T-helper 2 cell (primary cell): Measurements from ENCODE around the gene FOXD2.
A peak's percentile ranks its signal among the peaks of the same experiment; 100 is the strongest.

Experiments used
- DNase-seq, 5 experiments: peaks; one replicate each; pipeline versions ENCODE4 v3.0.0 to v3.0.0-alpha.2; 2012 to 2022

The FOXD2 gene

DNA sequence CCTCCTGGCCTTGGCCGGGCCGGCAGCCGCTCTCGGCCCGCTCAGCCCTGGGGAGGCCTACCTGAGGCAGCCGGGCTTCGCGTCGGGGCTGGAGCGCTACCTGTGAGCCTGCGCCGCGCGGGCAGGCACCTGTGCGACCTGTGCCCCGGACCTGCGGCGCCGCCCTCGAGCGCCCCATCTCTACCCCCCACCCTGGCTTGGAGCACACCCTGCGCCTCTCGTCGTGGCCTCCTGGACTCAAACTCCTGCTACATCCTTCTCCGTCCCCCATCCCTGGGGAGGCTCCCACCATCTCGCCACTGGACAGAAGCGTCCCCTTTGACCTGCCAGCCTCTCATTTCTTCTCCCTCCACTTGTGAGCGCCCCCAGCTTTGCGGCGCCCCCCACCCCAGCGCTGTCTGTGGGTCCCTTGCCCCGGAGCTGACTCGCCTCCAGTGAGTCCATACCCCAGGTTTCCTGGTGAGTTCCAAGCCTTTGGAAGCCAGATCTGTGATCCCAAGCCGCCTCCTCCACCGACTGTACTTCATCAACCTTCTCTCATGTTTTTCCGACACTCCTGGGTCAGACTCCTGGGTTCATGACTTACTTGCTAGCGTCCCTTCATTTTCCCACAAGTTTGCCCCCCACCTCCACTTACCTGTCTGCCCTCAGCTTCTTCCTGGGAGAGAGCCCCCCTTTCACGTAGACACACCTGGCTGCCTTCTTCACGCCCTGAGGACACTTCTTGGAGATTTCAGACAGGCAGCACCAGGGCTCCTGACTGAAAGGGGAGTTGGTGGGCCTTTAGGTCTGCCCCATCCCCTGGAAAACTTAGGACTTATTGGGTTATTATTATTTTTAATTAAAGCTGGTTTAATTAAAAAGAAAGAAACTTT, 20.4 kb upstream of the FOXD2 start:
- no peak for DNase-seq

DNA sequence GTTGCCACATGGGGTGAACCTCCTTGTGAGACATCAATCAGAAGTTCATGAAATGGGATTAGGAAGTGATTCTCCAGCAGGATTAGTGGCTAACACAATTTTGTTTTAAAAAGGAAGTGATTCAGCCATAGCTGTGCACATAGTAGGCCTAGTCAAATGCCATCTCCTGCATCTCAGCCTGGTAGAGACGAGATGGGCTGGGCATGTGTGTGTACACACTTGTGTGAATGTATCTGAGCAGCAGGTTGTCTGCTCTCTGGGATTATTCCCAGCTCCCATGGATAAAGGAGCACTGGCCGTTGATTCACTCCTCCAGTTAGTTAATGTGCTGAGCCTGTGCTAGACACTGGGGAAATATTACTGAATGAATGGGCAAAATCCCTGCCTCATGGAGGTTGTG, 19.7 kb upstream of the FOXD2 start:
- DNase-seq, result no peak

- DNase-seq, result no peak
Measured at GRCh38 chr1:47418681-47419325, 19.0 kb upstream of the FOXD2 start.

GRCh38 chr1:47420547-47420946, 17.3 kb upstream of the FOXD2 start:
- no peak for DNase-seq

- DNase-seq, result no peak
Measured at GRCh38 chr1:47423872-47424271, 14.0 kb upstream of the FOXD2 start.

GRCh38 chr1:47424336-47424982, 13.4 kb upstream of the FOXD2 start:
- no peak for DNase-seq

DNA sequence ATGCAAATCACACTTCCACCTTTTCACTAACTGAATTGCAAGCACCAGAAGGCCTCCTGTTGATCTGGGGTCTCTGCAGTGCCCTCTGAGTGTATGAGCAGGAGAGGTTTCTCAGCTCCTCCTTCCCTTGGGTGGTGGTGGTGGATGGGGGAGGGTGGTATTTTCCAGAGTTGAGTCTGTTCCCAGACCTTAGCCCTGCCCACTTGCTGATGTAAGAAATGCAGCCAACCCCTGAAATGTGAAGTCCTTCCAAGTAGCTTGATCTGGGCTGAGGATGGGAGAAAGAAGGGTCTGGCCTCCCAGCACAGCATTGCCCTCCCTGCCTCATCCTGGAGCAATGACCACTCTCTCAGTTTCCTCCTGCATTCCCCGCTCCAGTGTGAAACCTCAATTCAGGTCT, 6.3 kb upstream of the FOXD2 start:
- DNase-seq, result no peak

GRCh38 chr1:47432071-47433036, 5.5 kb upstream of the FOXD2 start:
- peak in 4 of 5 experiments; percentile 27 to 55 (median 36) for DNase-seq

GRCh38 chr1:47433037-47433421, 4.8 kb upstream of the FOXD2 start:
- DNase-seq, result no peak

GRCh38 chr1:47433477-47434050, 4.3 kb upstream of the FOXD2 start:
- no peak for DNase-seq

GRCh38 chr1:47434051-47434842, 3.6 kb upstream of the FOXD2 start:
- no peak for DNase-seq

DNA sequence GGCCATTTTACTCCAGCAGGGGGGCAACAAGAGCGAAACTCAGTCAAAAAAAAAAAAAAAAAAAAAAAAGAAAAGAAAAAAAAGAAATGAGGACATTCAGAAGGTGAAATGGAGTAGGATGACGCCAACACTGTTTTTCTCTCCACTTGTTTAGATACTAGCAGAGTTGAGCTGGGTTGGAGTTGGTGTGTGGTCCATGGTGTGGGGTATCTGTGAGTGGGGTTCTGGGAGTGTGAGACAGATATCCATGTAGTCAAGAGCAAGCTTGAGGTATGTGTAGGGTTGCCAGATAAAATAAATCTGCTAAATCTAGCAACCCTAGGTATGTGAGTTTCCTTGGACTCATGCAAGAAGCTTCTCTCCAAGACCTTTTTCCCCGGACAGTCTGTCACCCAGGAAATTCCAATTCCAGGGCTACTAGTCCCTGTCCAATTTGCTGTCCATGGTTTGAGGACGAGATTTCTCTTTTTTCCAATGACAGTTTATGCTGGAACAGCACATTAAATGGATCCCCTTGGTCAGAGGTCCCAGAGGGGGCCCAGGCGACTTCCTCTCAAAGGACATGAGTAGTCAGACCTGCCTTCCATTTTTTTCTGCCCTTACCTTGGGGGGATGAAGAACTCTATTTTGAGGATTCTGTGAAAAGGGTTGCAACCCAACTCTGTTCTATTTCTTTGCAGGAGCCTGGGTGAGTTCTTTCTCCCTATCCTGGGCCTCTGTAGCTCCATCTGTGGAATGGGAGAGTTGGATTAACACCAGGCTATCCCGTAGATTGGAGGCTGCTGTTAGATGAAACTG, 2.1 kb upstream of the FOXD2 start:
- no peak for DNase-seq

DNA sequence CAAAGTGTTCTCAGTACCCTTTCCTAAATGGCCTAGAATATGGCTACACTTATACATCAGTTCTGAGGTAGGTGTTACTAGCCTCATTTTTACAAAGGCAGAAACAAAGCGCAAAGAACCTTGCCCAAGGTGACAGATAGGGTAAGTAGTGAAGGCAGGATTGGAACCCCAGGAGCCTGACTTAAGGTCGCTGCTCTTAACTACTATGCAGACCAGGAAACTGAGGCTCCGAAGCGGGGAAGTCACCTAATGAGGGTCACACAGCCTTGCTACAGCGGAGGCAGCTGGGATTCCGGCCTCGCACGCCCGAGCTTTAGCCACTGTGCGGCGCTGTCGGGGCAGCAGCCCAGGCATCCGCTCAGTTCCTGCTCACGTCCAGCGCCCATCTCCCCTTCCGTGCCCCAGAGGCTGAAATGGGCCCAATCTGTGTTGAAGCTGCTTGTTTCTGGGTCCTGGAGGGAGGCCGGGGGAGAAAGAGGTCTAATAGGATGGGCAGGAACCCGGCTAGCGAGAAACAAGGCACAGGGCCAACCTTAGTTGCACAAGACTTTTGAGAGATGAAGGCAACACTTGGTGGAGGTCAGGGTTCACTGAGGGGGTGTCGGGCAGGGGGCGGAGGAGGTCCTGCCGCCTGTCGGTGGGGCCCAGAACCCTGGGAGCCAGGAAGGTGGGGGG, 1.4 kb upstream of the FOXD2 start:
- DNase-seq, result peak; percentile 50 to 81 (median 64)

DNA sequence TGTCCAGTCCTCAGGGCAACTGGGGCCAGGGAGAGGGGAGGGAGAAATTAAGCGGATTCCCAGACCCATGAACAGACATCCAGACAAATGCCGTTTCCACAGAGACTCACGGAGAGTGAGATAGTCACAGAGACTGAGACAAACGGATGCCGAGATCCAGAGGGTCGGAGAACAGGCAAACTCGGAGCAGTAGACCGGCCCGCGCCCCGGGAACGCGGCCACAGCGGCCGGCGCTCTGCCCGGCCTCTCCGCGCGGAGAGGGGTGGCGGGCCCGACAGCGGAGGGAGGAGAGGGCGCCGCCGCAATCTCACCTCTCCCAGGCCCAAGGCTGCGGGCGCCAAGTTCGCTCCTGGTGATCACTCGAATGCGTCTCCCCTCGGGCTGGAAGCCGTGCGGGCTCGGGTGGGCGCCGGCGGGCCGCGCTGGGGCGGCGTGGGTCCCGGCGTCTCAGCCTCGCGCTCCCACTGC, 831 bp upstream of the FOXD2 start:
- DNase-seq, result peak in 1 of 5 experiments; percentile 15

GRCh38 chr1:47438165-47439016, 547 bp downstream of the FOXD2 start:
- DNase-seq, result peak in 4 of 5 experiments; percentile 17 to 62 (median 29)

GRCh38 chr1:47439017-47439818, 1.4 kb downstream of the FOXD2 start:
- DNase-seq, result no peak

- DNase-seq, result no peak
Measured at GRCh38 chr1:47439819-47440598, 2.2 kb downstream of the FOXD2 start.
